HepG2 (cell line): ENCODE data around the gene ELL. TPM values are rescaled to one million over a fixed set of nuclear protein-coding genes. Genes with fewer than 3 reads are reported as not detected.
A peak's percentile ranks its signal among the peaks of the same experiment; 100 is the strongest.

Source experiments
- ELK4 ChIP-seq: sonication (generic); formaldehyde crosslinking; IDR thresholded peaks from 2 replicates; pipeline ENCODE4 v1.9.0; 2021; ENCODE audit warnings: missing genetic modification reagents, borderline replicate concordance
- ETV6 ChIP-seq: sonication (generic); formaldehyde crosslinking; conservative IDR thresholded peaks from 2 replicates; pipeline ENCODE4 v1.4.0; 2020; ENCODE audit warnings: missing genetic modification reagents
- HINFP ChIP-seq: sonication (generic); formaldehyde crosslinking; IDR thresholded peaks from 2 replicates; pipeline ENCODE4 v1.4.0; 2020; ENCODE audit warnings: low read depth, mild to moderate bottlenecking, missing genetic modification reagents
- KLF9 ChIP-seq: IDR thresholded peaks from 2 replicates; pipeline ENCODE4 v1.6.1; 2016; ENCODE audit warnings: low read depth
- MEIS2 ChIP-seq: sonication (generic); formaldehyde crosslinking; IDR thresholded peaks from 2 replicates; pipeline ENCODE4 v1.9.0; 2021; ENCODE audit warnings: mild to moderate bottlenecking, missing genetic modification reagents
- MXD4 ChIP-seq: IDR thresholded peaks from 2 replicates; pipeline ENCODE4 v1.6.1; 2016; ENCODE audit warnings: mild to moderate bottlenecking, missing biosample characterization, missing genetic modification reagents
- MYPOP ChIP-seq: sonication (generic); formaldehyde crosslinking; IDR thresholded peaks from 2 replicates; pipeline ENCODE4 v1.8.1; 2023; ENCODE audit warnings: mild to moderate bottlenecking, moderate library complexity, missing genetic modification reagents
- NR1H2 ChIP-seq: sonication (generic); formaldehyde crosslinking; IDR thresholded peaks from 2 replicates; pipeline ENCODE4 v1.8.1; 2022; ENCODE audit warnings: low read depth, missing genetic modification reagents, borderline replicate concordance
- SP5 ChIP-seq: IDR thresholded peaks from 2 replicates; pipeline ENCODE4 v1.6.1; 2016; ENCODE audit warnings: low read depth, borderline replicate concordance
- XRCC5 ChIP-seq: fragments of 200-400 bp; formaldehyde crosslinking; optimal IDR thresholded peaks from 2 replicates; pipeline ENCODE3; 2017; ENCODE audit warnings: mild to moderate bottlenecking, low read length
- ZGPAT ChIP-seq: IDR thresholded peaks from 2 replicates; pipeline ENCODE4 v1.6.1; 2016; ENCODE audit warnings: mild to moderate bottlenecking
- ZNF318 ChIP-seq: sonication (generic); formaldehyde crosslinking; IDR thresholded peaks from 2 replicates; pipeline ENCODE4 v1.4.0; 2020; ENCODE audit warnings: mild to moderate bottlenecking, missing genetic modification reagents
- ZNF577 ChIP-seq: sonication (generic); formaldehyde crosslinking; IDR thresholded peaks from 2 replicates; pipeline ENCODE4 v1.4.0; 2020; ENCODE audit warnings: mild to moderate bottlenecking, low read depth, missing genetic modification reagents, borderline replicate concordance
- ZNF761 ChIP-seq: sonication (generic); formaldehyde crosslinking; conservative IDR thresholded peaks from 2 replicates; pipeline ENCODE4 v1.4.0; 2020; ENCODE audit warnings: mild to moderate bottlenecking, missing genetic modification reagents
- polyA plus RNA-seq, 8 experiments: library from polyadenylated mRNA; depleted of rRNA in 3 of 8; stranded (reverse) in 7 of 8; unstranded in 1 of 8; fragments of >200 nt; fragmentation: Illumina TruSeq in 4 of 8; extraction: Trizol in 4 of 8; gene quantifications; 2 replicates each; pipeline versions ENCODE4 v1.2.1 to v1.2.3, GENCODE V29; 2011 to 2016; ENCODE audit warnings: low read depth in 4 of 8, missing spikeins in 1 of 8, mixed read lengths in 1 of 8; ENCODE audit not compliant: insufficient read depth in 1 of 8
- total RNA-seq, 5 experiments: library from RNA; depleted of rRNA; stranded (reverse); fragments of >200 nt; fragmentation: Illumina TruSeq; extraction: Trizol; gene quantifications; 2 replicates each; pipeline ENCODE4 v1.2.3, GENCODE V29; 2016; ENCODE audit warnings: low read depth in 1 of 5

ELL gene
- total and polyA plus RNA-seq, 2 of the 13 experiments (the other 11 are each of a cell fraction or from before 2014, with no cell fraction given) = 3.7 to 5.4 TPM

GRCh38 chr19:18514800-18515682 lies 6.8 kb downstream of the ELL start (continued):
- peak; percentile 100 for TF ChIP-seq ZGPAT (CRISPR knock-in tag)
- TF ChIP-seq NR1H2 (CRISPR knock-in tag) = no peak
- TF ChIP-seq MYPOP (CRISPR knock-in tag) = peak; percentile 96
- peak; percentile 99 for TF ChIP-seq SP5 (CRISPR knock-in tag)
- no peak for TF ChIP-seq ELK4 (CRISPR knock-in tag)
- TF ChIP-seq ZNF318 (CRISPR knock-in tag) = peak; percentile 99
- peak; percentile 99 for TF ChIP-seq MEIS2 (CRISPR knock-in tag)
- TF ChIP-seq ZNF577 (CRISPR knock-in tag) = no peak
- peak; percentile 90 for TF ChIP-seq MXD4
- TF ChIP-seq KLF9 (CRISPR knock-in tag) = peak; percentile 78; the same call in 1 of the 2 replicates
- TF ChIP-seq XRCC5 = peak; percentile 78
- peak; percentile 90; the same call in 1 of the 2 replicates for TF ChIP-seq ZNF761
- peak; percentile 84; the same call in 1 of the 2 replicates for TF ChIP-seq HINFP (CRISPR knock-in tag)
- TF ChIP-seq ETV6 (CRISPR knock-in tag) = peak; percentile 90
